Natural killer cell treated with Interleukin-12 subunit alpha and Interleukin-12 subunit beta and Interleukin-15 and Interleukin-18, amount 100 ng/mL, for 72 hours (primary cell): ENCODE results near the gene THSD7B. TPM values are rescaled to one million over a fixed set of nuclear protein-coding genes. Genes with fewer than 3 reads are reported as not detected.

Experiments used
- ATAC-seq, 2 donors: fragments of 150-1000 bp; cut with Tn5 transposase in 1 of 2; sonication (Bioruptor Pico), chemical (Tn5 transposase) in 1 of 2; 2 replicates each; pipeline ENCODE4 v1.10.0; 2021
- DNase-seq: peaks from one replicate; pipeline ENCODE4 v3.0.0; 2022; ENCODE audit warnings: low spot score
- H3K27ac Mint-ChIP-seq, 2 donors: 1 replicate in 1 of 2; 2 replicates in 1 of 2; pipeline ENCODE4 v1.8.0; 2022; ENCODE audit warnings: mixed read lengths in 2 of 2, mild to moderate bottlenecking in 1 of 2, moderate library complexity in 1 of 2
- H3K27me3 Mint-ChIP-seq, 2 donors: 1 replicate in 1 of 2; 2 replicates in 1 of 2; pipeline ENCODE4 v1.8.0; 2022; ENCODE audit warnings: mixed read lengths in 2 of 2
- H3K36me3 Mint-ChIP-seq: one replicate; pipeline ENCODE4 v1.8.0; 2022; ENCODE audit warnings: mixed read lengths
- H3K4me1 Mint-ChIP-seq, 2 donors: 1 replicate in 1 of 2; 2 replicates in 1 of 2; pipeline ENCODE4 v1.8.0; 2022; ENCODE audit warnings: low read depth in 2 of 2, mixed read lengths in 2 of 2, mild to moderate bottlenecking in 1 of 2
- H3K4me3 Mint-ChIP-seq: one replicate; pipeline ENCODE4 v1.8.0; 2022; ENCODE audit warnings: mixed read lengths
- H3K9me3 Mint-ChIP-seq: 2 replicates; pipeline ENCODE4 v1.8.0; 2022; ENCODE audit warnings: mixed read lengths
- total RNA-seq, 2 donors: library from RNA; stranded (reverse); gene quantifications; one replicate each; pipeline ENCODE4 v1.2.3, GENCODE V29; 2022

THSD7B gene
- total RNA-seq, 2 donors from 2014 or later = not detected

- DNase-seq = no peak
- Mint-ChIP-seq H3K27ac (no peak overlapping the region), H3K27me3 (no peaks in the 10 kb centered on the region), H3K36me3 (no peaks in the 10 kb centered on the region), H3K4me3 (no peak overlapping the region), H3K9me3 (peaks cover 20% of the 10 kb centered on the region), H3K4me1 (no peaks in the 10 kb centered on the region)
- no peak for ATAC-seq
Observed at GRCh38 chr2:137123226-137123625, 357.9 kb downstream of the THSD7B start.

- Mint-ChIP-seq H3K9me3 (peaks cover 11% of the 10 kb centered on the region), H3K4me1 (no peaks in the 10 kb centered on the region), H3K27ac (no peak overlapping the region), H3K27me3 (no peaks in the 10 kb centered on the region), H3K36me3 (peaks cover 4% of the 10 kb centered on the region), H3K4me3 (no peak overlapping the region)
- DNase-seq (no peak), ATAC-seq (no peak)
Observed at GRCh38 chr2:137133225-137133624, 367.9 kb downstream of the THSD7B start.

- H3K27ac Mint-ChIP-seq = no peak overlapping the region
- H3K36me3 Mint-ChIP-seq = peaks cover 10% of the 10 kb centered on the region
- H3K4me1 Mint-ChIP-seq = no peaks in the 10 kb centered on the region
- no peak for DNase-seq
- no peaks in the 10 kb centered on the region for H3K27me3 Mint-ChIP-seq
- no peak overlapping the region for H3K4me3 Mint-ChIP-seq
- H3K9me3 Mint-ChIP-seq = peaks cover 8% of the 10 kb centered on the region
- no peak for ATAC-seq
Observed at GRCh38 chr2:137138263-137138662, 372.9 kb downstream of the THSD7B start.

GRCh38 chr2:137151731-137152130 lies 386.4 kb downstream of the THSD7B start:
- Mint-ChIP-seq H3K27me3 (no peaks in the 10 kb centered on the region), H3K4me3 (no peak overlapping the region), H3K9me3 (peaks cover 6% of the 10 kb centered on the region), H3K4me1 (no peaks in the 10 kb centered on the region), H3K36me3 (no peaks in the 10 kb centered on the region), H3K27ac (no peak overlapping the region)
- DNase-seq (no peak), ATAC-seq (no peak)

- no peak overlapping the region for H3K4me3 Mint-ChIP-seq
- DNase-seq (no peak), ATAC-seq (no peak)
- H3K9me3 Mint-ChIP-seq = peaks cover 4% of the 10 kb centered on the region
- H3K4me1 Mint-ChIP-seq = no peaks in the 10 kb centered on the region
- H3K36me3 Mint-ChIP-seq = no peaks in the 10 kb centered on the region
- H3K27ac Mint-ChIP-seq = no peak overlapping the region
- no peaks in the 10 kb centered on the region for H3K27me3 Mint-ChIP-seq
Observed at GRCh38 chr2:137154946-137155345, 389.6 kb downstream of the THSD7B start.

- DNase-seq = no peak
- Mint-ChIP-seq H3K4me3 (no peak overlapping the region), H3K27ac (no peak overlapping the region), H3K27me3 (no peaks in the 10 kb centered on the region), H3K36me3 (no peaks in the 10 kb centered on the region), H3K9me3 (peaks cover 4% of the 10 kb centered on the region), H3K4me1 (no peaks in the 10 kb centered on the region)
- no peak for ATAC-seq
Observed at GRCh38 chr2:137155356-137156104, 390.2 kb downstream of the THSD7B start.

- H3K4me3 Mint-ChIP-seq = no peak overlapping the region
- H3K27ac Mint-ChIP-seq = no peak overlapping the region
- DNase-seq (no peak), ATAC-seq (no peak)
- H3K4me1 Mint-ChIP-seq = no peaks in the 10 kb centered on the region
- no peaks in the 10 kb centered on the region for H3K36me3 Mint-ChIP-seq
- H3K27me3 Mint-ChIP-seq = no peaks in the 10 kb centered on the region
- peaks cover 4% of the 10 kb centered on the region for H3K9me3 Mint-ChIP-seq
Observed at GRCh38 chr2:137156221-137156844, 391.0 kb downstream of the THSD7B start.

GRCh38 chr2:137157851-137158250 lies 392.5 kb downstream of the THSD7B start:
- H3K27ac Mint-ChIP-seq = no peak overlapping the region
- DNase-seq (no peak), ATAC-seq (no peak)
- no peaks in the 10 kb centered on the region for H3K4me1 Mint-ChIP-seq
- no peaks in the 10 kb centered on the region for H3K27me3 Mint-ChIP-seq
- H3K4me3 Mint-ChIP-seq = no peak overlapping the region
- no peaks in the 10 kb centered on the region for H3K36me3 Mint-ChIP-seq
- peaks cover 4% of the 10 kb centered on the region for H3K9me3 Mint-ChIP-seq

- H3K4me3 Mint-ChIP-seq = no peak overlapping the region
- peaks cover 8% of the 10 kb centered on the region for H3K9me3 Mint-ChIP-seq
- H3K27me3 Mint-ChIP-seq = no peaks in the 10 kb centered on the region
- no peak overlapping the region for H3K27ac Mint-ChIP-seq
- no peaks in the 10 kb centered on the region for H3K36me3 Mint-ChIP-seq
- DNase-seq (no peak), ATAC-seq (no peak)
- no peaks in the 10 kb centered on the region for H3K4me1 Mint-ChIP-seq
Observed at GRCh38 chr2:137161250-137161649, 395.9 kb downstream of the THSD7B start.

- no peak overlapping the region for H3K27ac Mint-ChIP-seq
- peaks cover 11% of the 10 kb centered on the region for H3K9me3 Mint-ChIP-seq
- H3K4me1 Mint-ChIP-seq = no peaks in the 10 kb centered on the region
- ATAC-seq (no peak), DNase-seq (no peak)
- no peak overlapping the region for H3K4me3 Mint-ChIP-seq
- no peaks in the 10 kb centered on the region for H3K27me3 Mint-ChIP-seq
- H3K36me3 Mint-ChIP-seq = no peaks in the 10 kb centered on the region
Observed at GRCh38 chr2:137165968-137166367, 400.6 kb downstream of the THSD7B start.

- H3K9me3 Mint-ChIP-seq = peaks cover 12% of the 10 kb centered on the region
- no peaks in the 10 kb centered on the region for H3K27me3 Mint-ChIP-seq
- no peaks in the 10 kb centered on the region for H3K4me1 Mint-ChIP-seq
- no peak overlapping the region for H3K4me3 Mint-ChIP-seq
- H3K36me3 Mint-ChIP-seq = no peaks in the 10 kb centered on the region
- no peak for DNase-seq
- no peak overlapping the region for H3K27ac Mint-ChIP-seq
- no peak for ATAC-seq
Observed at GRCh38 chr2:137167651-137168050, 402.3 kb downstream of the THSD7B start.

- Mint-ChIP-seq H3K27me3 (no peaks in the 10 kb centered on the region), H3K27ac (no peak overlapping the region), H3K36me3 (no peaks in the 10 kb centered on the region), H3K4me3 (no peak overlapping the region), H3K9me3 (peaks cover 10% of the 10 kb centered on the region), H3K4me1 (no peaks in the 10 kb centered on the region)
- ATAC-seq (no peak), DNase-seq (no peak)
Observed at GRCh38 chr2:137168552-137168951, 403.2 kb downstream of the THSD7B start.

GRCh38 chr2:137172162-137172561 lies 406.8 kb downstream of the THSD7B start:
- no peaks in the 10 kb centered on the region for H3K4me1 Mint-ChIP-seq
- DNase-seq (no peak), ATAC-seq (no peak)
- peaks cover 10% of the 10 kb centered on the region for H3K9me3 Mint-ChIP-seq
- no peak overlapping the region for H3K4me3 Mint-ChIP-seq
- no peaks in the 10 kb centered on the region for H3K36me3 Mint-ChIP-seq
- H3K27me3 Mint-ChIP-seq = no peaks in the 10 kb centered on the region
- no peak overlapping the region for H3K27ac Mint-ChIP-seq

GRCh38 chr2:137173463-137173862 lies 408.1 kb downstream of the THSD7B start:
- H3K4me3 Mint-ChIP-seq = no peak overlapping the region
- H3K27ac Mint-ChIP-seq = no peak overlapping the region
- H3K4me1 Mint-ChIP-seq = no peaks in the 10 kb centered on the region
- no peaks in the 10 kb centered on the region for H3K36me3 Mint-ChIP-seq
- ATAC-seq (no peak), DNase-seq (no peak)
- H3K27me3 Mint-ChIP-seq = no peaks in the 10 kb centered on the region
- H3K9me3 Mint-ChIP-seq = peaks cover 10% of the 10 kb centered on the region
